ENCODE results near the gene CLCNKA. TPM values are rescaled to one million over a fixed set of nuclear protein-coding genes. Genes with fewer than 3 reads are reported as not detected.

CLCNKA gene
- total RNA-seq, 1 experiment from 2014 or later: not detected

GRCh38 chr1:16043950-16044349, 22.1 kb downstream of the CLCNKA start:
- H3K36me3 ChIP-seq (ENCODE audit: low read depth, low read length): no peaks in the 10 kb centered on the region
- TF ChIP-seq CTCF (conservative IDR thresholded peaks at IDR 0.05; ENCODE audit: low read depth, low read length): no peak
- TF ChIP-seq EZH2phosphoT487 (IDR thresholded peaks at IDR 0.05; ENCODE audit: borderline replicate concordance, low read length): no peak
- intact Hi-C loops (cut with micrococcal nuclease): no loop called here
- no TSS peak for BruUV-seq (replicated peaks)
- no peaks in the 10 kb centered on the region for H3K4me1 ChIP-seq (ENCODE audit: insufficient read depth, low read length)
- H3K4me3 ChIP-seq (ENCODE audit: low read length): no peak overlapping the region
- H4K20me1 ChIP-seq (ENCODE audit: low read length): no peaks in the 10 kb centered on the region
- H3K27ac ChIP-seq (ENCODE audit: low read length): no peak overlapping the region
- no peak overlapping the region for H3K9ac ChIP-seq (ENCODE audit: low read length)
- H3F3A ChIP-seq (ENCODE audit: low read length, unreplicated experiment): no peaks in the 10 kb centered on the region
- no peak overlapping the region for H2AFZ ChIP-seq (ENCODE audit: low read length)
- no peaks in the 10 kb centered on the region for H3K9me3 ChIP-seq (ENCODE audit: low read length)
- no peak for ATAC-seq
- H3K79me2 ChIP-seq (ENCODE audit: low read length): no peaks in the 10 kb centered on the region
- no peaks in the 10 kb centered on the region for H3K27me3 ChIP-seq (ENCODE audit: low read length)
- ChIA-PET CTCF (no interaction called here), POLR2A (ENCODE audit: unreplicated experiment) (interaction anchor here (0.7 kb wide), 1 partner anchor 9 kb away, joined by 4 read pairs; no protein-coding TSS in a partner anchor)
- no peak for DNase-seq
- no peak overlapping the region for H3K4me2 ChIP-seq (ENCODE audit: low read length)
- no peaks in the 10 kb centered on the region for H3K9me2 ChIP-seq (replicated peaks; ENCODE audit: low read length)

GRCh38 chr1:16046842-16047241, 25.0 kb downstream of the CLCNKA start:
- Histone ChIP-seq H4K20me1 (ENCODE audit: low read length) (no peaks in the 10 kb centered on the region), H3K9me2 (replicated peaks; ENCODE audit: low read length) (no peaks in the 10 kb centered on the region), H3K4me1 (ENCODE audit: insufficient read depth, low read length) (no peaks in the 10 kb centered on the region), H3K4me3 (ENCODE audit: low read length) (no peak overlapping the region), H3K9ac (ENCODE audit: low read length) (no peak overlapping the region), H3K27me3 (ENCODE audit: low read length) (no peaks in the 10 kb centered on the region), H3F3A (ENCODE audit: low read length, unreplicated experiment) (no peaks in the 10 kb centered on the region), H3K79me2 (ENCODE audit: low read length) (no peaks in the 10 kb centered on the region), H2AFZ (ENCODE audit: low read length) (no peak overlapping the region), H3K4me2 (ENCODE audit: low read length) (no peak overlapping the region), H3K36me3 (ENCODE audit: low read depth, low read length) (no peaks in the 10 kb centered on the region), H3K9me3 (ENCODE audit: low read length) (no peaks in the 10 kb centered on the region), H3K27ac (ENCODE audit: low read length) (no peak overlapping the region)
- TF ChIP-seq EZH2phosphoT487 (IDR thresholded peaks at IDR 0.05; ENCODE audit: borderline replicate concordance, low read length) (no peak), CTCF (conservative IDR thresholded peaks at IDR 0.05; ENCODE audit: low read depth, low read length) (no peak), EZH2 (IDR thresholded peaks at IDR 0.05; ENCODE audit: low read length, unreplicated experiment) (no peak)
- DNase-seq (no peak), ATAC-seq (0 out of 2 replicates have a peak, but pooled peaks have one; percentile 13)
- ChIA-PET CTCF (no interaction called here), POLR2A (ENCODE audit: unreplicated experiment) (no interaction called here)
- intact Hi-C loops (cut with micrococcal nuclease): no loop called here
- no TSS peak for BruUV-seq (replicated peaks)

GRCh38 chr1:16047791-16048475, 26.1 kb downstream of the CLCNKA start:
- no peaks in the 10 kb centered on the region for H3K27me3 ChIP-seq (ENCODE audit: low read length)
- no peaks in the 10 kb centered on the region for H3K9me2 ChIP-seq (replicated peaks; ENCODE audit: low read length)
- no peak overlapping the region for H3K27ac ChIP-seq (ENCODE audit: low read length)
- no peaks in the 10 kb centered on the region for H3K4me1 ChIP-seq (ENCODE audit: insufficient read depth, low read length)
- CTCF ChIA-PET: no interaction called here
- no TSS peak for BruUV-seq (replicated peaks)
- TF ChIP-seq CTCF (conservative IDR thresholded peaks at IDR 0.05; ENCODE audit: low read depth, low read length) (no peak), EZH2phosphoT487 (IDR thresholded peaks at IDR 0.05; ENCODE audit: borderline replicate concordance, low read length) (no peak), EZH2 (IDR thresholded peaks at IDR 0.05; ENCODE audit: low read length, unreplicated experiment) (no peak)
- intact Hi-C loops (cut with micrococcal nuclease): no loop called here
- no peaks in the 10 kb centered on the region for H4K20me1 ChIP-seq (ENCODE audit: low read length)
- no peak overlapping the region for H3K9ac ChIP-seq (ENCODE audit: low read length)
- H3K4me3 ChIP-seq (ENCODE audit: low read length): no peak overlapping the region
- H2AFZ ChIP-seq (ENCODE audit: low read length): no peak overlapping the region
- no peak overlapping the region for H3K4me2 ChIP-seq (ENCODE audit: low read length)
- DNase-seq (no peak), ATAC-seq (no peak)
- POLR2A ChIA-PET (ENCODE audit: unreplicated experiment): no interaction called here
- H3K36me3 ChIP-seq (ENCODE audit: low read depth, low read length): no peaks in the 10 kb centered on the region
- H3F3A ChIP-seq (ENCODE audit: low read length, unreplicated experiment): no peaks in the 10 kb centered on the region
- no peaks in the 10 kb centered on the region for H3K9me3 ChIP-seq (ENCODE audit: low read length)
- H3K79me2 ChIP-seq (ENCODE audit: low read length): no peaks in the 10 kb centered on the region

Data from PC-3 (cell line).